Gastroesophageal sphincter (tissue), 3 donors: Measurements from ENCODE around the gene KCNK4.

ENCODE experiments used
- EP300 ChIP-seq: sonication (generic); formaldehyde crosslinking; IDR thresholded peaks from one replicate; pipeline ENCODE4 v1.6.1; 2017; ENCODE audit warnings: antibody characterized with exemption, mild to moderate bottlenecking
- POLR2A ChIP-seq, 2 donors: fragments of 450-650 bp; IDR thresholded peaks; one replicate each; pipeline ENCODE4 v1.6.1; 2017; ENCODE audit warnings: antibody characterized with exemption in 2 of 2, mild to moderate bottlenecking in 2 of 2, moderate library complexity in 1 of 2
- TF ChIP-seq, protein P1 (sequence below), 4 experiments: fragments of 200-600 bp in 2 of 4; fragments of 450-650 bp in 2 of 4; sonication (generic) in 1 of 4; IDR thresholded peaks; one replicate each; pipeline ENCODE4 v1.5.1; 2017 to 2019; ENCODE audit warnings: antibody characterized with exemption in 4 of 4, mild to moderate bottlenecking in 2 of 4, moderate library complexity in 2 of 4

DNA sequence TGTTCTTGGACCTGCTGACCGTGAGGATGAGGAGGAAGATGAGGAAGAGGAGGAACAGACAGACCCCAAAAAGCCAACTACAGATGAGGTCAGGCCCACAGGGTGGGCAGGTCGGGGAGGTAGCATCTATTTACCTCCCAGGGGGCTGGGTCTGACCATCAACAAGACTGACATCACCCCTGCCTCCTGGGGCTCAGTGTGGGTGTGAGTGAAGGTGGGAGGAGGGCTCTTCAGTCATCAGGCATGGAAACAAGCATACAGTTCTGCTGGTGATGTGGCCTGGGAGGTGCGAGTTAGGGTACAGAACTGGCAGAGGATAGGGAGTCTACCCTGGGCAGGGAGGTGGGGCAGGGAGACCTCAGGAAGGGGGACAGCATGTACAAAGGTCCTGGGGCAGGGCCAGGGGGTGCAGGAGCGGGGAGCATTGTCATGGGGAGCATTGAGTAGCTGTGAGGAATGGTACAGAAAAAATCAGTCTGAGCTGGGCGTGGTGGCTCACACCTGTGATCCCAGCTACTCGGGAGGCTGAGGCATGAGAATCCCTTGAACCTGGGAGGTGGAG lies 30.9 kb upstream of the KCNK4 start:
- TF ChIP-seq, protein P1, sequence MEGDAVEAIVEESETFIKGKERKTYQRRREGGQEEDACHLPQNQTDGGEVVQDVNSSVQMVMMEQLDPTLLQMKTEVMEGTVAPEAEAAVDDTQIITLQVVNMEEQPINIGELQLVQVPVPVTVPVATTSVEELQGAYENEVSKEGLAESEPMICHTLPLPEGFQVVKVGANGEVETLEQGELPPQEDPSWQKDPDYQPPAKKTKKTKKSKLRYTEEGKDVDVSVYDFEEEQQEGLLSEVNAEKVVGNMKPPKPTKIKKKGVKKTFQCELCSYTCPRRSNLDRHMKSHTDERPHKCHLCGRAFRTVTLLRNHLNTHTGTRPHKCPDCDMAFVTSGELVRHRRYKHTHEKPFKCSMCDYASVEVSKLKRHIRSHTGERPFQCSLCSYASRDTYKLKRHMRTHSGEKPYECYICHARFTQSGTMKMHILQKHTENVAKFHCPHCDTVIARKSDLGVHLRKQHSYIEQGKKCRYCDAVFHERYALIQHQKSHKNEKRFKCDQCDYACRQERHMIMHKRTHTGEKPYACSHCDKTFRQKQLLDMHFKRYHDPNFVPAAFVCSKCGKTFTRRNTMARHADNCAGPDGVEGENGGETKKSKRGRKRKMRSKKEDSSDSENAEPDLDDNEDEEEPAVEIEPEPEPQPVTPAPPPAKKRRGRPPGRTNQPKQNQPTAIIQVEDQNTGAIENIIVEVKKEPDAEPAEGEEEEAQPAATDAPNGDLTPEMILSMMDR (IDR thresholded peaks at IDR 0.05) = no peak
- no peak for TF ChIP-seq EP300
- TF ChIP-seq POLR2A (IDR thresholded peaks at IDR 0.05) = no peak
